GM18868 (cell line): ENCODE measurements around the gene TTBK2.
"Not testable (repeated sequence)": the region's sequence is repeated elsewhere in the genome, so short reads cannot be mapped to it uniquely, and the experiment has no call there.

Experiments
- ATAC-seq: cut with Tn5 transposase; IDR thresholded peaks from one replicate; pipeline ENCODE4 v1.9.1; 2021; ENCODE audit warnings: mild to moderate bottlenecking, moderate library complexity; ENCODE audit not compliant: unreplicated experiment

The TTBK2 gene

GRCh38 chr15:42911058-42911592 is 9.5 kb downstream of the TTBK2 start:
- ATAC-seq = no peak

- ATAC-seq = no peak
Measured at GRCh38 chr15:42908538-42908937, 12.0 kb downstream of the TTBK2 start.

GRCh38 chr15:42903388-42904324 is 16.9 kb downstream of the TTBK2 start:
- ATAC-seq = no peak

GRCh38 chr15:42893911-42894310 is 26.7 kb downstream of the TTBK2 start:
- ATAC-seq = not testable (repeated sequence)

- ATAC-seq = no peak
Measured at GRCh38 chr15:42891569-42891968, 29.0 kb downstream of the TTBK2 start.

DNA sequence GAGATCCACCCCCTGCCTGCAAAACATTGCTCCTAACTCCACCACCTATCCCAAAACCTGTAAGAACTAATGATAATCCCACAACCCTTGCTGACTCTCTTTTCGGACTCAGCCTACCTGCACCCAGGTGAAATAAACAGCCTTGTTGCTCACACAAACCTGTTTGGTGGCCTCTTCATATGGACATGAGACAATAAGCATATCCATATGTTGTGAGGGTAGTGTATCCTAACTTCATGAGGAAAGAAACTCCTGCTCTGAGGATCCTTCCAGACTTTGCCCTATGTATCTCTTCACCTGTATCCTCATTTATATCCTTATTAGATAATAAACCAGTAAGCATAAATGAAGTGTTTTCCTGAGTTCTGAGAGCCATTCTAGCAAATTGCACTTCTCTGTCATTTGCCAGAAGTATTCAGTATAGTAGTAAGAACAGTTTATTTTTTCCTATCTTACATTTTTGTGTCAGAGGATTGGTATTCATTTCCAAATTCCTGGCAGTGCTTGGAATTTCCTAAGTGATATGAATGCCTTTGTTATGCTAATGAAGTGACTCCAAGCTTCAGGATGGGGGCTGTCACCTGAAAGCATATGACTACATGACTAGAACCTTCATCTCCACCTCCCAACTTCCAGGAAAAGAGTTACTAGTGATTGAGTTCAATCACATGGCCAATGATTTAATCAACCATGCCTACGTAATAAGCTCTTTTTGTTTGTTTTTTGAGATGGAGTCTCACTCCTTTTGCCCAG is 30.2 kb downstream of the TTBK2 start:
- no peak for ATAC-seq

DNA sequence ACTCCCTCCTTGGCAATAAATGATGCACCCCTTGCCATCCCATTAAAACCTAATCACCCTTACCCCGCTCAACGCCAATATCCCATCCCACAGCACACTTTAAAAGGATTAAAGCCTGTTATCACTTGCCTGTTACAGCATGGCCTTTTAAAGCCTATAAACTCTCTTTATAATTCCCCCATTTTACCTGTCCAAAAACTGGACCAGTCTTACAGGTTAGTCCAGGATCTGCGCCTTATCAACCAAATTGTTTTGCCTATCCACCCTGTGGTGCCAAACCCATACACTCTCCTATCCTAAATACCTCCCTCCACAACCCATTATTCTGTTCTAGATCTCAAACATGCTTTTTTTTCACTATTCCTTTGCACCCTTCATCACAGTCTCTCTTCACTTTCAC is 33.2 kb downstream of the TTBK2 start:
- not testable (repeated sequence) for ATAC-seq

DNA sequence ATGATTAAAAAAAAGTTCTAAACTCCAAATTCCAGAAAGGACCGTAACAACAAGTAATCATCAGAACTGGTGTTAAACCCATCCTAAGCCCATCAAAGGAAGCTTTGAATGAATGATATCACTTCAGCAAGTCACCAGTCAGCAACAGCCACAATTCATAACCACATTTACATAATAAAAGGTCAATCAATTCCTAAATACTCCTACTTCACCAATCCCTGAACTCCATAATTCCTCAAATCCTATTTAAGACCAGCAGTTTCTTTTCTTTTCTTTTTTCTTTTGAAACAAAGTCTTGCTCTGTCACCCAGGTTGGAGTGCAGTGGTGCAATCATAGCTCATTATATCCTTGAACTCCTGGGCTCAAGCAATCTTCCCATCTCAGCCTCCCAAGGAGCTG is 40.5 kb downstream of the TTBK2 start:
- ATAC-seq = no peak

DNA sequence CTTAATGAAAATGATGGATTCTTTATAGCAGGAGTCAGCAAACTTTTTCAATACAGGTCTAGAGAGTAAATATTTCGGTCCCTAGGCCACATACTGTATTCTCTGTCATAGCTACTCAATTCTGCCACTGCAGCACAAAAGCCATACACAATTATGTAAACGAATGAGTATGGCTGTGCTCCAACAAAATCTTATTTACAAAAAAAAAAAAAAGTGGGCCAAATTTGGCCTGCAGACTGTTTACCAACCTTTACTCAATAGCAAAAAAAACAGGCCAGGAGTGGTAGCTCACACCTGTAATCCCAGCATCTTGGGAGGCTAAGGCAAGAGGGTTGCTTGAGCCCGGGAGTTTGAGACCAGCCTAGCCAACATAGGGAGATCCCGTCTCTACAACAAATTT is 41.1 kb downstream of the TTBK2 start:
- no peak for ATAC-seq

DNA sequence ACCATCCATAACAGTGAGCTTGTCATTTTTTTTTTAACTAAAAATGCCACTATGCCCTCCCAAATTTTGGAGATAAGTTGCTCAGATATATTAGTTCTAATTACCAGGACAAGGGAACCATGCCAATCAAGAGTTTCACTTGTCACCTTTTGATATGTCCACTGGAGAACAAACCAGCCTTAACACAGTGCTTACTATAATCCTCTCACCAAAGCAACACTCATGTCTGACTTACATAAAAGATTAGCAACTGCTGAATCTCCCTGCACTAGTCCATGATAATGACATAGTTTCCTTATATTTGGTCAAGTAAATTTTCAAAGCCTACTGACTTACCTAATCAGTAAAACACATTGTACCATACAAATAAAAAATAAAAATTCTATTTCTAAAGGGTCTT is 44.4 kb downstream of the TTBK2 start:
- ATAC-seq = no peak

DNA sequence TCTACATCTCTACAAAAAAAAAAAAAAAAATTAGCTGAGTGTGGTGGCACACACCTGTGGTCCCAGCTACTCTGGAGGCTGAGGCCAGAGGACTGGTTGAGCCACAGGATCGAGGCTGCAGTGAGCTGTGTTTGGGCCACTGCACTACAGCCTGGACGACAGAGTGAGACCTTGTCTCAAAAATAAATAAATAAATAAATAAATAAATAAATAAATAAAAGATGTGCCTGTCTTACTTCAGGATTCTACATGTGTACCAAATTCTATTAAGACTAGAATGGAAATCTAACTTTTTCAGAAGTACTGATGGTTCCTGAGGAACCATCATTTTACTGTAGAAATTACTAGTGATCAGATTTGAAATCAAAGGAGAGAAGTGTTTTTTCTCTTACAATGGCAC is 51.9 kb downstream of the TTBK2 start:
- no peak for ATAC-seq

- ATAC-seq = no peak
Measured at GRCh38 chr15:42863572-42864239, 56.9 kb downstream of the TTBK2 start.

- ATAC-seq = no peak
Measured at GRCh38 chr15:42858999-42859789, 61.4 kb downstream of the TTBK2 start.

DNA sequence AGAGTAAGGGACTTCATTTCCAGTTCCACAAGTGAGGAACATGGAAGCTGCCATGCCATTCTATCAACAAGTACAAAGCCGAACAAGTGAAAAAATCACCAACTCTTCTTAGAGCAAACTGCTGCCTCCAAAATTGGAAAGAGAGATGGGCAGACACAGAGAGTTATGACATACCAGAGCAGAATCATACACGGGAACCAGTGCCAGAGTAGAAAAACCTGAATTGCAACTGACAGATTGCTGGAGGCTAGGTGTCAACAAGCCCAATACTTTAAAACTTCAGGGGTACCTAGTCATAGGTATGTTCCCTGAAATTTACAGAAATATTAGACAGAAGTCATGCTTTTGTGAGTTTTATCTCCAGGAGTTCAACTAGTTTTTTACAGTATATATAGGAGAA is 62.0 kb downstream of the TTBK2 start:
- ATAC-seq = no peak

- ATAC-seq = no peak
Measured at GRCh38 chr15:42854576-42854975, 66.0 kb downstream of the TTBK2 start.

- no peak for ATAC-seq
Measured at GRCh38 chr15:42849836-42850235, 70.7 kb downstream of the TTBK2 start.

DNA sequence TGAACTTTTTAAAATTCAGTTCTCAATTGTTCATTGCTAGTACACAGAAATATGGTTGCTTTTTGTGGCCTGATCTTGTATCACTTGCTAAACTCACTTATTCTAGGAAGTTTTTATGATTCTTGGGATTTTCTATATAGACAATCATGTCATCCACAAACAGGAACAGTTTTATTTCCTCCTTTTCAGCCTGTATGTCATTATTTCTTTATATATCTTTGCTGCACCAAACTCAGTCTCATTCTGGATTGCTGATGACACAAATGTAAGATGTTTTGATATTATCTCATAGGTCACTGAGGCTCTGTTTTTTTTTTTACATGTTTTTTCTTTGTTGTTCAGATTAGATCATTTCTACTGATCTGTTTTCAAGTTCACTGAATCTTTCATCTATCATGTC is 71.7 kb downstream of the TTBK2 start:
- ATAC-seq = no peak

DNA sequence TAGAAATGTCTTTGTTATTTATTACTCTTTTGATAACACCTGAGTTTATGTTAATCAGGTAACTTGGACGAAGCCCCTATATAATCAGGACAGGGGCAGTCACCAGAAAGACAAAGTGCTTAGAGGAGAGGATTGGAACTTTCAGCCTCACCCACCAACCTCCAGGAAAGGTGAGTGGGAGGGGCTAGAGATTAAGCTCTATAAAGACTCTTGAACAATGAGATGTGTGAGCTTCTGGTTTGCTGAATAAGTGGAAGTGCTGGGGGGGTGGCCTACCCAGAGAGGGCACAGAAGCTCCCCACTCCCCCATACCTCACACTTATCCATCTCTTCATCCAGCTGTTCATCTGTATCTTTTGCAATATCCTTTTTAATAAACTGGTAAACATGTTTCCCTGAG is 73.9 kb downstream of the TTBK2 start:
- no peak for ATAC-seq

DNA sequence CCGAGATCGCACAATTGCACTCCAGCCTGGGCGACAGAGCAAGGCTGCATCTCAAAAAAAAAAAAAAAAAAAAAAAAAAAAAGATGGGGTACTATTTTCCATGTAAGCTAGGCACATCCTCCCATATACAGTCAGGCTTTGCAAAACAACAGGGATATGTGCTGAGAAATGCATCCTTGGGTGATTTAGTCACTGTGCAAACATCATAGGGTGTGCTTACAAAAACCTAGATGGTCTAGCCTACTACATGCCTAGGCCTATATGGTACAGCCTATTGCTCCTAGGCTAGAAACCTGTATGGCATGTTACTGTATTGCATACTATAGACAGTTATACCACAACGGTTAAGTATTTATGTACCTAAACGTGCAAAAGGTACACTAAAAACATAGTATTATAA is 75.0 kb downstream of the TTBK2 start:
- no peak for ATAC-seq

- ATAC-seq = no peak
Measured at GRCh38 chr15:42843699-42844098, 76.9 kb downstream of the TTBK2 start.
